ENCODE measurements around the gene RSRC2. TPM values are rescaled to one million over a fixed set of nuclear protein-coding genes. Genes with fewer than 3 reads are reported as not detected.

The RSRC2 gene
- total RNA-seq, 1 experiment from 2014 or later: 64.9 TPM

DNA sequence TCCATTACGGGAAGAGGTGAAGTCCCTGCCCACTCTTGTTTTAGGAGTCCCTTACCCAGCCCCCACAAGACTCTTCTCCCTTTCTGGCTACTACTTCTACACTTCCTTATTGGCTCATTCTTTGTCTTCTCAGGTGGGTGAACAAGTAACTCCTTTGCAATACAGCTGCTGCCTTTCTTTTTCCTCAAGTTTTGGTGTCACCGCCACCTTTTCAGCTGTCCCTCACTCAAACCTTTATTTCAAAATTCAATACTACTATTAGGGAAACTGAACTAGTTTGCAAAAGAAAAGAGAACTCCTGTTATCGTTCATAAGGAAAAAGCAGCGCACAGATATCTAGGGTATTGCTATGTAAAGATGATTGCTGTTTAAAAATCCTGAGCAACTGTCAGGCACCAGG is 6.1 kb downstream of the RSRC2 start:
- no peak overlapping the region for H2BK5ac ChIP-seq (ENCODE audit: insufficient read length, low read length)
- peaks cover 33% of the 10 kb centered on the region for H3K79me2 ChIP-seq (ENCODE audit: insufficient read depth, low read length)
- H2BK12ac ChIP-seq (ENCODE audit: insufficient read length, low read depth, low read length): no peak overlapping the region
- no peak overlapping the region for H3K27ac ChIP-seq (ENCODE audit: insufficient read length, low read depth, low read length)
- H3K14ac ChIP-seq (ENCODE audit: insufficient read depth, low read length): no peak overlapping the region
- no peak overlapping the region for H4K91ac ChIP-seq (ENCODE audit: insufficient read length, low read depth, low read length)
- H4K5ac ChIP-seq (ENCODE audit: insufficient read length, low read depth, low read length): no peak overlapping the region
- Mint-ChIP-seq H3K4me3 (no peak overlapping the region), H3K9me3 (no peaks in the 10 kb centered on the region), H3K27ac (peak overlapping the region in 2 of 3 experiments; percentile 24 to 69; a peak in 3 of 7 replicates), H3K27me3 (ENCODE audit: low read depth) (no peaks in the 10 kb centered on the region; the same call in 1 of the 2 replicates), H3K36me3 (ENCODE audit: insufficient read depth in 1 of 3, low read depth in 3 of 3) (peaks cover 69 to 91% (median 89%) of the 10 kb centered on the region in 3 experiments), H3K4me1 (peaks cover 16 to 20% of the 10 kb centered on the region in 2 experiments)
- H3K23ac ChIP-seq (ENCODE audit: insufficient read length, low read depth, low read length): no peak overlapping the region
- no peak overlapping the region for H3K4me2 ChIP-seq (ENCODE audit: insufficient read depth, insufficient read length, low read length)
- no peaks in the 10 kb centered on the region for H4K20me1 ChIP-seq (ENCODE audit: control insufficient read depth, insufficient read depth, insufficient read length)
- H2AFZ ChIP-seq (ENCODE audit: low read length): no peak overlapping the region
- H3K9me3 ChIP-seq (ENCODE audit: control insufficient read depth, low read depth, low read length): no peaks in the 10 kb centered on the region
- H3T11ph ChIP-seq (ENCODE audit: low read length): no peak overlapping the region
- H2BK120ac ChIP-seq (ENCODE audit: low read depth, low read length, poor library complexity, severe bottlenecking): no peak overlapping the region
- no peak overlapping the region for H2BK20ac ChIP-seq (ENCODE audit: low read depth, low read length, poor library complexity, severe bottlenecking)
- H3K27me3 ChIP-seq (ENCODE audit: insufficient read depth, low read length): no peaks in the 10 kb centered on the region
- WGBS (ENCODE audit: extremely low coverage, insufficient read length, low lambda C conversion rate): no CpG with 5 or more reads among the region's 4 CpGs
- H3K79me1 ChIP-seq (ENCODE audit: insufficient read depth, low read depth, low read length, poor library complexity, severe bottlenecking): peaks cover 11% of the 10 kb centered on the region
- H3K56ac ChIP-seq (ENCODE audit: insufficient read length, low read depth, low read length): no peak overlapping the region
- H3K18ac ChIP-seq (ENCODE audit: insufficient read length, low read depth, low read length): no peak overlapping the region
- TF ChIP-seq CTCF (conservative IDR thresholded peaks at IDR 0.05): no peak
- DNase-seq: no peak
- no peaks in the 10 kb centered on the region for H3K23me2 ChIP-seq (ENCODE audit: insufficient read length, low read depth, low read length, poor library complexity, severe bottlenecking)
- H3K4ac ChIP-seq (ENCODE audit: low read depth, low read length): no peak overlapping the region
- H3K4me1 ChIP-seq (ENCODE audit: insufficient read depth, low read length): no peaks in the 10 kb centered on the region
- no peak overlapping the region for H3K9ac ChIP-seq (ENCODE audit: extremely low read depth, insufficient read length, low read length)
- no peak overlapping the region for H4K8ac ChIP-seq (replicated peaks; ENCODE audit: insufficient read length, low read depth, low read length)
- no peak overlapping the region for H2BK15ac ChIP-seq (ENCODE audit: low read depth, low read length)
- H2AK5ac ChIP-seq (ENCODE audit: insufficient read length, low read length): no peak overlapping the region
